GM12878 (cell line): ENCODE data around the gene PPARA.

ENCODE experiments used
- CEBPB ChIP-seq, 2 experiments: fragments of 150-350 bp in 1 of 2; IDR thresholded peaks; 2 replicates each; pipeline ENCODE4 v1.6.1; 2012 to 2014; ENCODE audit warnings: low read depth in 2 of 2, low read length in 2 of 2, borderline replicate concordance in 1 of 2, inconsistent platforms in 1 of 2
- IKZF1 ChIP-seq: fragments of 450-650 bp; conservative IDR thresholded peaks from 2 replicates; pipeline ENCODE4 v1.6.1; 2017; ENCODE audit warnings: antibody characterized with exemption, mild to moderate bottlenecking
- TF ChIP-seq, protein P1 (sequence below): IDR thresholded peaks from 2 replicates; pipeline ENCODE4 v1.6.1; 2012; ENCODE audit warnings: mild to moderate bottlenecking, low read depth, low read length

DNA sequence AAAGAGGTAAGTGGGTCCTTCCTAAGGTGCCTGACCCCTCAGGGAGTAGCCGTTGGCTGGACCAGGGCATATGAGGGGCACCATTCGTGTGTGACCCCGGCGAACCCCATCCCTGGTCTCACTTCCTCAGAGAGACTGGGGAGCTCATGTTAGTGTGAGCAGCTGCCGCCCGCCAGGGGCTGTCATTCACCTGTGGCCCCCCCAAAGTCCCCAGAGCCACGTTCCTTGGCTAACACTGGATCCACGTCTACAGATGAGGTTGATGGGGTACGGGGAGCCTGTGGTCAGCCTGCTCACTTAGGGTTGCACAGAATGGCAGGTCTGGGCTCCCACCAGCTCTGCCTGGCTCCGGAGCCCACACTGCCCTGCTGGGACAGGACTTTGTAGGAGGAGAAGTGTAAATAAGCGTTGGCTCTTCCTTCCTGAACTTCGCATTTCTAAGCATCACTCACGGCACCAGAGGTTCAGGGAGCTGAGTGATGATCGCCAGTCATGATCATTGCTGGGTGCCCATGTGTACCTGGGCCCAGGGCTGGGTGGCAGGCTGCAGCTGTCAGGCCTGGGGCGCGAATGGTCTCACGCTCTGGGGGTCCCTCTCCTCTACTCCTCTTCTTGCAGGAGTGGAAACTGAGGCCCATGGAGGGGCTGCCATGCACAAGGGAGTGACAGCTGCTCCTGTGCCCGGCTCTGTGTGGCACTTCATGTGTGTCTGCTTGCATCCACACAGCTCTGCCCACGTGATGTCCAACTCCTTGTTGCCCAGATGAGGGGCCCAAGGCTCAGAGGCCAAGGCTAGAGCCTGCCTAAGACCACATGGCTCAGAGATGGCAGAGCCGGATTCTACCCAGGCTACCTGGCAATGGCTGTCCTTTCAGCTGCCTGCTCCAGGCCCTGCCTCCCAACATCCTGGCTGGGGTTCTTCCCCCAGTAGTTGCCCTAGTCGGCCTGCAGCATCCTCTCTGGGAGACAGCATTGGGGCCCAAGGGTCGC, 128.6 kb downstream of the PPARA start:
- TF ChIP-seq IKZF1 (no peak), CEBPB (IDR thresholded peaks at IDR 0.05; ENCODE audit: borderline replicate concordance in 1 of 2, low read depth in 2 of 2, low read length in 2 of 2) (no peak)
- TF ChIP-seq, protein P1, sequence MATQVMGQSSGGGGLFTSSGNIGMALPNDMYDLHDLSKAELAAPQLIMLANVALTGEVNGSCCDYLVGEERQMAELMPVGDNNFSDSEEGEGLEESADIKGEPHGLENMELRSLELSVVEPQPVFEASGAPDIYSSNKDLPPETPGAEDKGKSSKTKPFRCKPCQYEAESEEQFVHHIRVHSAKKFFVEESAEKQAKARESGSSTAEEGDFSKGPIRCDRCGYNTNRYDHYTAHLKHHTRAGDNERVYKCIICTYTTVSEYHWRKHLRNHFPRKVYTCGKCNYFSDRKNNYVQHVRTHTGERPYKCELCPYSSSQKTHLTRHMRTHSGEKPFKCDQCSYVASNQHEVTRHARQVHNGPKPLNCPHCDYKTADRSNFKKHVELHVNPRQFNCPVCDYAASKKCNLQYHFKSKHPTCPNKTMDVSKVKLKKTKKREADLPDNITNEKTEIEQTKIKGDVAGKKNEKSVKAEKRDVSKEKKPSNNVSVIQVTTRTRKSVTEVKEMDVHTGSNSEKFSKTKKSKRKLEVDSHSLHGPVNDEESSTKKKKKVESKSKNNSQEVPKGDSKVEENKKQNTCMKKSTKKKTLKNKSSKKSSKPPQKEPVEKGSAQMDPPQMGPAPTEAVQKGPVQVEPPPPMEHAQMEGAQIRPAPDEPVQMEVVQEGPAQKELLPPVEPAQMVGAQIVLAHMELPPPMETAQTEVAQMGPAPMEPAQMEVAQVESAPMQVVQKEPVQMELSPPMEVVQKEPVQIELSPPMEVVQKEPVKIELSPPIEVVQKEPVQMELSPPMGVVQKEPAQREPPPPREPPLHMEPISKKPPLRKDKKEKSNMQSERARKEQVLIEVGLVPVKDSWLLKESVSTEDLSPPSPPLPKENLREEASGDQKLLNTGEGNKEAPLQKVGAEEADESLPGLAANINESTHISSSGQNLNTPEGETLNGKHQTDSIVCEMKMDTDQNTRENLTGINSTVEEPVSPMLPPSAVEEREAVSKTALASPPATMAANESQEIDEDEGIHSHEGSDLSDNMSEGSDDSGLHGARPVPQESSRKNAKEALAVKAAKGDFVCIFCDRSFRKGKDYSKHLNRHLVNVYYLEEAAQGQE = no peak
